ENCODE results near the gene SMIM45.

SMIM45 gene

GRCh38 chr22:41969110-41969646, 17.2 kb downstream of the SMIM45 start, which contains the start of gene SEPTIN3:
TSS of gene SEPTIN3 (plus strand) at chr22:41969443. CDS start at chr22:41971493, 2,050 bp downstream.
- ChIA-PET POLR2A (no interaction called here), CTCF (interaction anchor here (1.1 to 5.7 kb wide), 7 partner anchors 28 to 504 kb away, joined by 3 to 83 read pairs (median 16); partner anchors contain the start of gene NDUFA6)
- Histone ChIP-seq H4K20me1 (replicated peaks; ENCODE audit: control insufficient read depth, extremely low read depth, insufficient read depth, low read length) (no peaks in the 10 kb centered on the region), H3K4me1 (ENCODE audit: control insufficient read depth, extremely low read depth, insufficient read depth, low read length) (peaks cover 4% of the 10 kb centered on the region), H3K36me3 (ENCODE audit: control insufficient read depth in 2 of 2, extremely low read depth in 1 of 2, insufficient read depth in 2 of 2, low read length in 2 of 2) (no peaks in the 10 kb centered on the region), H3K79me2 (ENCODE audit: control insufficient read depth, insufficient read depth, low read length) (no peaks in the 10 kb centered on the region), H3K27ac (ENCODE audit: insufficient read depth, low read depth, low read length) (no peak within 1 kb of the TSS), H3K4me3 (replicated peaks in 1 of 3; ENCODE audit: insufficient read depth in 1 of 3, low read depth in 1 of 3, low read length in 3 of 3) (no peak within 1 kb of the TSS), H3K9me1 (replicated peaks; ENCODE audit: control insufficient read depth, extremely low read depth, insufficient read depth, low read length) (no peaks in the 10 kb centered on the region), H3K9ac (replicated peaks; ENCODE audit: extremely low read depth, insufficient read depth, low read length) (no peak within 1 kb of the TSS), H3K27me3 (ENCODE audit: control insufficient read depth in 2 of 2, insufficient read depth in 2 of 2, low read length in 2 of 2) (no peaks in the 10 kb centered on the region), H3K9me3 (replicated peaks; ENCODE audit: control insufficient read depth, insufficient read depth, low read length) (no peaks in the 10 kb centered on the region), H3K4me2 (ENCODE audit: insufficient read depth, low read length) (no peak within 1 kb of the TSS), H2AFZ (ENCODE audit: low read depth, low read length) (no peak within 1 kb of the TSS)
- DNase-seq (ENCODE audit: low read depth, low spot score): no peak
- intact Hi-C loops (cut with micrococcal nuclease): no loop called here
- TF ChIP-seq FOS (IDR thresholded peaks at IDR 0.05; ENCODE audit: borderline replicate concordance, insufficient read depth, low read length) (no peak), GATA2 (IDR thresholded peaks at IDR 0.05; ENCODE audit: insufficient read depth, insufficient read length, low read depth, low read length) (no peak), POLR2AphosphoS5 (IDR thresholded peaks at IDR 0.05; ENCODE audit: insufficient read depth, low read depth, low read length) (no peak), EZH2 (IDR thresholded peaks at IDR 0.05; ENCODE audit: borderline replicate concordance, low read depth, low read length, severe bottlenecking) (no peak), JUN (IDR thresholded peaks at IDR 0.05; ENCODE audit: borderline replicate concordance, insufficient read depth, insufficient read length, low read depth) (no peak), MYC (IDR thresholded peaks at IDR 0.05; ENCODE audit: low read depth, low read length) (no peak), CTCF (IDR thresholded peaks at IDR 0.05; ENCODE audit: extremely low read depth in 1 of 2, insufficient read depth in 1 of 2, low read depth in 1 of 2, low read length in 2 of 2) (no peak), MAX (IDR thresholded peaks at IDR 0.05; ENCODE audit: insufficient read depth, insufficient read length) (no peak), POLR2A (IDR thresholded peaks at IDR 0.05; ENCODE audit: low read depth, low read length) (no peak)
- no TSS peak for BruUV-seq (replicated peaks)
- dilution Hi-C loops (cut with MboI; ENCODE audit: extremely low pct_ligation_motif_present, low sequenced_read_pairs): no loop called here
- FAIRE-seq: no peak

All from endothelial cell of umbilical vein (primary cell).